Left colon (tissue), 2 donors: ENCODE measurements around the gene TPPP3. TPM values are rescaled to one million over a fixed set of nuclear protein-coding genes. Genes with fewer than 3 reads are reported as not detected.

ENCODE experiments used
- ATAC-seq: fragments of 200-7000 bp; cut with Tn5 transposase; one replicate; pipeline ENCODE4 v1.9.1; 2020; ENCODE audit warnings: mild to moderate bottlenecking, moderate library complexity
- DNase-seq, 2 donors: peaks; one replicate each; pipeline ENCODE4 v3.0.0-alpha.2; 2020
- intact Hi-C, 2 donors: fragments of 100-400 bp; cut with DNase I in 1 of 2; cut with micrococcal nuclease in 1 of 2; formaldehyde crosslinking; loops; one replicate each; pipeline versions ENCODE4 v1.11.2 to v1.14.0; 2022; cut with DNase I, micrococcal nuclease
- total RNA-seq, 2 donors: library from RNA; stranded (reverse); fragmentation: NEBNext Ultra II Directional; extraction: Animal tissue kit (Norgen Biotek cat#: 25700); gene quantifications; one replicate each; pipeline ENCODE4 v1.2.1, GENCODE V29; 2021
- donor health status: DM: no; HTN: no; CAD: no.
- donor health status: DM: yes; HTN: yes; CAD: no.

Gene TPPP3
- total RNA-seq, 2 donors from 2014 or later: 4.1 to 8.3 TPM

GRCh38 chr16:67407788-67408452, 14.6 kb upstream of the TPPP3 start:
- ATAC-seq: no peak
- no peak for DNase-seq
- intact Hi-C loops: no loop called here

- DNase-seq (no peak), ATAC-seq (no peak)
- intact Hi-C loops: no loop called here
These were observed 14.0 kb upstream of the TPPP3 start for GRCh38 chr16:67407176-67407787.

DNA sequence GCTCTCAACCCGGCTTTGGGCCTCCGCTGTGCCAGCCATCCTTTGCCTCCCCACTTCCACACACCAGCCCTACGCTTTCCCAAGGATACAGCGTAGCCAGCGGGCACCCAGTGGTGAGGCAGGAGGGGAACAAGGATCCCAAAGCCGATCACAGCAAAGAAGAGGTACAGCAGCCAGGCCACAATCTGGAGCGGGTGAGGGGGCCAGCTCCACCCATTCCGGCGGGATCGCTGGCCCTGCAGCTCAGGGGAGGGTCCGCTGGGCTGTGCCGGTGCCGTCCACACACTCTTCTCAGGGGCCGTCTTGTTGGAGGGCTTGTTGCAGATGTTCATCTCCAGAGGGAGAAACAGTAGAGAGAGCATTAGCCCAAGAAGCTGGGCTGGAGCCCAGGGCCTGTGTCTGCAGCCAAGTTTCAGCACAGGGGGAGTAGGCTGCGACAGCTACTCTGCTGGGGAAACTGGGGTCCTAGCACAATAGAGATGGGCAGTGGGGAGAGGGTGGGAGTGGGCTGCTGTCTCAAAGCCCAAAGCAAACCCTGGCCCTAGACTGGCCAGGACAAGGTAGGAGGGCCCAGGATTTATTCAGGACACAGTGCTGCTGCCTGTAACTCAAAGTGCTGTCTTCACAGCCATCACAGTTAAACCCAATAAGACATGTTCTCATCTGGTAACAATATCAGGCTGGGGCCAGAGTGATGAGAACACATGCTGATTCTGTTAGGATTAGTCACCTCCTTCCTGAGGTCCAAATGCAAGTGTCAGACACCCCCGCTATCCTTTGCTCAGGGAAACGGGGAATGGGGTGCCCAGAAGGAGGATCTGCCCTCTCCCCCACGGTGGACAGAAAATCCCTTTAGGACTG, 13.0 kb upstream of the TPPP3 start:
- intact Hi-C loops: no loop called here
- ATAC-seq (no peak), DNase-seq (no peak)

GRCh38 chr16:67405336-67405735, 12.0 kb upstream of the TPPP3 start:
- DNase-seq (no peak), ATAC-seq (no peak)
- intact Hi-C loops: no loop called here

DNA sequence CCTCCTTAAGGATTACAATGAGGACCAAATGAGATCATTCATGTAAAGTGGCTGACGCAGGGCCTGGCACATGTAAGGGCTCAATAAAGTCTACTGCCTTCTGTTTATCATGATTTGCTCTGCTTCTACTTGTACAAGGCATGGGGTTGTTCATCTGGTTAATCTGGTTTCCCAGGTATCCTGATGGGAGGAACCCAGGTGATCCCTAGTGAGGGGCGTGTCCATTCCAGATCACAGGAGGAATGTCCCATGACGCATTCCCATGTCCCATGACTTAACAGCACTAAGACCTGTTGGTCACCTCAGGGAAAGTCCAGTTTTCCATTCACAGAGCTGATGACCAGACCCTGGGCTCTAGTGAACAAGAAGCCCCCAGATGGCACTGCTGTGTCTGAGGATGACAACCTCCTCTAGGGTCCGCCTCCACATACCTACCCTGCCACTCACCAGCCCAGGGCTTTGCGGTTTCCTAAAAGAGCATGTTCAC, 11.5 kb upstream of the TPPP3 start:
- intact Hi-C loops: no loop called here
- peak; percentile 75 to 89 for DNase-seq

GRCh38 chr16:67403976-67404555, 10.8 kb upstream of the TPPP3 start:
- intact Hi-C loops: no loop called here
- DNase-seq (no peak), ATAC-seq (peak; percentile 3)

More for the DNA sequence above, 11.5 kb upstream of the TPPP3 start:
- peak; percentile 95 for ATAC-seq

DNA sequence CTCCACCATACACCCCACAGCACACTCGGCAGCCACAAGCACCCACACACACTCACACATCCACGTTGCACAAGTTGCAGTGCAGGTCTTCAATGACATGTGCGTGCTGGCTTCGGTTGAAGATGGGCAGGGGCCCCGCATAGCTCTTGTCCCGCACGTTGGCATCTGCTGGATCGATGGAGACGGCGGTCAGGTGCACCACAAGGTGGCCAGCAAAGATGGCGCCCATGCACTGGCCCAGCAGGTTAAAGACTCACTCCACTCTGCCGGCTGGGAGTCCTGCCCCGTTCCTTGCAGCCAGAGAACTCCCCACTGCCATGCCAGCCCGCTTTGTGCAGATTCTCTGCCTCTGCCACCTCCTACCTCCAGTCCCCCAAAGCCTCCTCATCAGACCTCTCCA, 7.6 kb upstream of the TPPP3 start:
- ATAC-seq (no peak), DNase-seq (no peak)
- intact Hi-C loops: no loop called here

DNA sequence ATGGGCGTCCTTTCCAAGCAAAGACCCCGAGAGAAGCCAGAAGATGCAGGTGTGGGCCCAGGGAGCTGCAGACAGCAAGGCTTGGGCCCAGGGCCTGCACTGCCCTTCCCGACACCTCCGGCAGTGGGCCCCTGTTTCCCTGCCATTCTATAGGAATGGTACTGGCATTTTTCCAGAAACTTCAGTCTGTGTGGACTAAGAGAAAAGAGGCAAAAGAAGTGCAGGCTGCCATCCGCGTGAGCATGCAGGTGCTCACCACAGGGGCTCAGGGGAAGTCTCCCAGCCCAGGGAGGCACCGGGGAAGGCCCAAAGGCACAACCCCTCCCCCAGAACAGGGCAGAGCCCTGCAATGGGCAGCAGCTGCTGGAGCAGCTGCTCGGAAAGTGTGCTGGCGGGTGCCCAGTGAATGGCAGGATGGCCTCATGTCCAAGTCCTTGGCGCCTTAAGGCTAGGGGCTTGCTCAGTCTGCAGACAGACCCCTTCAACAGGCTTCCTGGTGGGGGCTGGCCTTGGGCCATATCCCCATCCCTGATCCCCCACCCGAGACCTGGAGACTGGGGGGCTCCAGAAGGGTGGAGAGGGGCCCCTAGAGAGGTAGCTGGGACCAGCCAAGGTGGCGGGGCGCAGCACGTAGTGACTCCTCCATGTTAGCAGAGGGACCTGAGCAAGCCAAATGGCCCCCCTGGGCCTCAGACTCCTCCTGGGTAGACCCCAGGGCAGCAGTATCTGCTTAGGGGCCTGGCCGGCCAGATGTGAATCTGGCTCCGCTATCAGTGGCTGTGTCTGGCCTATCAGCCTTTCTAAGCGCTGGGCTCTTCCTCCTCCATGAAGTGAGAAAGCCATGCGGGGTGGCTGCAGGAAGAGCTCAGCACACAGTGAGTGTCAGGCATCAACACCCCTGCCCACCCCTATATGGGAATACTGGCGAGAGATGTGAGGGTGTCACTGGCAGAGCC, 6.7 kb upstream of the TPPP3 start:
- DNase-seq (peak in 1 of 2 donors; percentile 43), ATAC-seq (no peak)
- intact Hi-C loops: no loop called here

- DNase-seq: peak; percentile 40 to 63
- ATAC-seq: peak; percentile 25
- intact Hi-C loops: no loop called here
These were observed 6.0 kb upstream of the TPPP3 start for GRCh38 chr16:67399218-67399733.

- intact Hi-C loops: no loop called here
- no peak for DNase-seq
- ATAC-seq: no peak
These were observed 5.4 kb upstream of the TPPP3 start for GRCh38 chr16:67398546-67399217.

- ATAC-seq (no peak), DNase-seq (no peak)
- intact Hi-C loops: no loop called here
These were observed 4.7 kb upstream of the TPPP3 start for GRCh38 chr16:67397812-67398545.

DNA sequence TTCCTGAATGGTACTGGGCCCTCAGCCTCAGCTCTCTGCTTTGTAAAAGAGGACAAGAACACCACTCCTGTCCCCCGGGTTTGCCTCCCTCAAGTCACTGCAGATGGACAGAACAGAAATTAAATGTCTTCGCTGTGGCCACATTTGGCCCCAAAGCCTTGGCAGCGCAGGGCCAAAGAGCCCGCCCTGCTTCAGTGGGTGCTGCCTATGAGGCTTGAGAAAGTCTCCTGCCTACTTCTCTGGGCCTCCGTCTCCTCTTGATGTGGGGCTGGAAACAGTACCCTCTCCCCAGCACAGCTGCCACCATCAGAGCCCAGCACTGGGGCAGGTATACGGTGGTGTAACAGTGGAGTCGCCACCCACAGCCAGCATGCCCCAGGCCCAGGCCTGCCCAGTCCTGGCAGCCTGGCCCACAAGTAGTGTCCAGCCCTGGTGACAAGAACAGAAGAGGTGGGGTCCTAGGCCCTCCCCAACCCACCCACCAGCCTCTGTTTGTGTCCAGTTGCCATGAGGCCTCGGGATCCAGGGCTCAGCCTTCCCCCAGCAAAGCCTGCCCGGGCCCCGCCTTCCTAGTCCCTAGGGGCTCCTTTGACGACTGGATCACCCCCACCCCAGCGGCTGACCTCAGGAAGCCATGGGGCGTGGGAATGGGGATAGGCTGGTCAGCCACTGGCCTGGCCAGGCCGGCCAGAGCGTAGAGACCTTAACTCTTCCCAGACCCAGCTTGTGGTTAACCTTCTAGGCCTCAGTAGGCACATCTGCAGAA, 3.9 kb upstream of the TPPP3 start:
- intact Hi-C loops: no loop called here
- no peak for ATAC-seq
- DNase-seq: no peak

GRCh38 chr16:67396159-67397035, 3.1 kb upstream of the TPPP3 start:
- DNase-seq (peak; percentile 91 to 96), ATAC-seq (peak; percentile 77)
- intact Hi-C loops: no loop called here

GRCh38 chr16:67395458-67396158, 2.3 kb upstream of the TPPP3 start:
- peak; percentile 10 for ATAC-seq
- intact Hi-C loops: no loop called here
- no peak for DNase-seq

- intact Hi-C loops: no loop called here
- DNase-seq: no peak
- no peak for ATAC-seq
These were observed 1.8 kb upstream of the TPPP3 start for GRCh38 chr16:67395105-67395457.
